ENCODE results near the gene TYMS. TPM values are rescaled to one million over a fixed set of nuclear protein-coding genes. Genes with fewer than 3 reads are reported as not detected.

TYMS gene
- total RNA-seq, 1 experiment from 2014 or later = 339 TPM

DNA sequence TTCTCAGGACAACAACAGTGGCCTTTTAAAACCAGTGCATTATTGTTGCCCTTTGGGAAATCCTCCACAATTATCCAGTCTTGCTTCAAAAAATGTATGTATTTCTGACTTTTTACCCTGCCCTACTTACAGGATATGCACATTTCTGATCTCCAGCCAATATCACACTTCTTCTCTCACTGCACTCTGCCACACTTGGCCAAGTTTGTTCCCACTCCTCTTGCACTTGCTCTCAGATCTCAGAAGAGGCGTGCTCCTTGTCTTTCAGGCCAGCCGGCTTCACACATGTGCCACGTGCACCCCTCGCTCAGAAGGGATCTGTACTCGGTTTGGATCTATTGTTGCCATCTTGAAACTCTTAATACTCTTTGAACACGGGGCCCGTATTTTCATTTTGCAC, 45.3 kb upstream of the TYMS start:
- H3K4me3 ChIP-seq (ENCODE audit: low read depth, low read length, poor library complexity, severe bottlenecking) = no peak overlapping the region
- no peak for TF ChIP-seq EZH2 (IDR thresholded peaks at IDR 0.05; ENCODE audit: borderline replicate concordance, low read depth, low read length, poor library complexity, severe bottlenecking)
- TF ChIP-seq, protein P1, sequence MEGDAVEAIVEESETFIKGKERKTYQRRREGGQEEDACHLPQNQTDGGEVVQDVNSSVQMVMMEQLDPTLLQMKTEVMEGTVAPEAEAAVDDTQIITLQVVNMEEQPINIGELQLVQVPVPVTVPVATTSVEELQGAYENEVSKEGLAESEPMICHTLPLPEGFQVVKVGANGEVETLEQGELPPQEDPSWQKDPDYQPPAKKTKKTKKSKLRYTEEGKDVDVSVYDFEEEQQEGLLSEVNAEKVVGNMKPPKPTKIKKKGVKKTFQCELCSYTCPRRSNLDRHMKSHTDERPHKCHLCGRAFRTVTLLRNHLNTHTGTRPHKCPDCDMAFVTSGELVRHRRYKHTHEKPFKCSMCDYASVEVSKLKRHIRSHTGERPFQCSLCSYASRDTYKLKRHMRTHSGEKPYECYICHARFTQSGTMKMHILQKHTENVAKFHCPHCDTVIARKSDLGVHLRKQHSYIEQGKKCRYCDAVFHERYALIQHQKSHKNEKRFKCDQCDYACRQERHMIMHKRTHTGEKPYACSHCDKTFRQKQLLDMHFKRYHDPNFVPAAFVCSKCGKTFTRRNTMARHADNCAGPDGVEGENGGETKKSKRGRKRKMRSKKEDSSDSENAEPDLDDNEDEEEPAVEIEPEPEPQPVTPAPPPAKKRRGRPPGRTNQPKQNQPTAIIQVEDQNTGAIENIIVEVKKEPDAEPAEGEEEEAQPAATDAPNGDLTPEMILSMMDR (conservative IDR thresholded peaks at IDR 0.05; ENCODE audit: low read depth, low read length) = no peak
- POLR2A ChIA-PET (ENCODE audit: low non-redundant PET) = no interaction called here
- H3K4me1 ChIP-seq (ENCODE audit: insufficient read depth, low read length, poor library complexity, severe bottlenecking) = peaks cover 19% of the 10 kb centered on the region
- H3K9me3 ChIP-seq (ENCODE audit: low read depth, low read length, poor library complexity, severe bottlenecking) = no peaks in the 10 kb centered on the region
- no TSS peak for BruUV-seq (replicated peaks)
- H3K27ac ChIP-seq (ENCODE audit: low read depth, low read length, poor library complexity, severe bottlenecking) = no peak overlapping the region
- H3K27me3 ChIP-seq (replicated peaks; ENCODE audit: insufficient read depth, low read depth, low read length, poor library complexity) = no peaks in the 10 kb centered on the region
- CTCF ChIA-PET = no interaction called here
- DNase-seq (ENCODE audit: low spot score) = no peak
- intact Hi-C loops (cut with micrococcal nuclease; ENCODE audit: unreplicated experiment) = loop anchor here (10.0 kb wide), 1 partner anchor 117 kb away; no protein-coding TSS in a partner anchor
- H3K36me3 ChIP-seq (ENCODE audit: insufficient read depth, low read length, poor library complexity, severe bottlenecking) = no peaks in the 10 kb centered on the region

DNA sequence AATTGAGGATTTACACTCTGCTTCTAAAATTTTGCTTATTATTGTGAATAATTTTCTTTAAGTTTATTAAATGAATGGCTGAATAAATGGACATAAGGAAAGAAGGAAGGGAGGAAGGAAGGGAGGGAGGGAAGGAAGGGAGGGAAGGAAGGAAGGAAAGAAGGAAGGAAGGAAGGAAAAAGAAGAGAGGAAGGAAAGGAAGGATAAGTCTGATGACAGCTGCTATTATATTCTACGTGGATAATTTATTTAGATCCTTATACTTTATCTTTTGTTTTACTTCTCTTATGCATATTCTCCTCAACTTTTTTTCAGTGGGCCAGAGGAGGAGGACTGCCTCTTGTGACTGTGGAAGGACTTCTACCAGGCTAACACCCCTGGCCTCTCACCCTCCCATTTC, 43.3 kb upstream of the TYMS start:
- H3K9me3 ChIP-seq (ENCODE audit: low read depth, low read length, poor library complexity, severe bottlenecking) = no peaks in the 10 kb centered on the region
- ChIA-PET CTCF (no interaction called here), POLR2A (ENCODE audit: low non-redundant PET) (no interaction called here)
- peak overlapping the region; percentile 35 for H3K27ac ChIP-seq (ENCODE audit: low read depth, low read length, poor library complexity, severe bottlenecking)
- peak; percentile 12 for DNase-seq (ENCODE audit: low spot score)
- peaks cover 29% of the 10 kb centered on the region for H3K4me1 ChIP-seq (ENCODE audit: insufficient read depth, low read length, poor library complexity, severe bottlenecking)
- TF ChIP-seq EZH2 (IDR thresholded peaks at IDR 0.05; ENCODE audit: borderline replicate concordance, low read depth, low read length, poor library complexity, severe bottlenecking) = no peak
- H3K4me3 ChIP-seq (ENCODE audit: low read depth, low read length, poor library complexity, severe bottlenecking) = no peak overlapping the region
- BruUV-seq (replicated peaks) = no TSS peak
- intact Hi-C loops (cut with micrococcal nuclease; ENCODE audit: unreplicated experiment) = loop anchor here (10.0 kb wide), 1 partner anchor 119 kb away; no protein-coding TSS in a partner anchor
- H3K36me3 ChIP-seq (ENCODE audit: insufficient read depth, low read length, poor library complexity, severe bottlenecking) = no peaks in the 10 kb centered on the region
- H3K27me3 ChIP-seq (replicated peaks; ENCODE audit: insufficient read depth, low read depth, low read length, poor library complexity) = no peaks in the 10 kb centered on the region

DNA sequence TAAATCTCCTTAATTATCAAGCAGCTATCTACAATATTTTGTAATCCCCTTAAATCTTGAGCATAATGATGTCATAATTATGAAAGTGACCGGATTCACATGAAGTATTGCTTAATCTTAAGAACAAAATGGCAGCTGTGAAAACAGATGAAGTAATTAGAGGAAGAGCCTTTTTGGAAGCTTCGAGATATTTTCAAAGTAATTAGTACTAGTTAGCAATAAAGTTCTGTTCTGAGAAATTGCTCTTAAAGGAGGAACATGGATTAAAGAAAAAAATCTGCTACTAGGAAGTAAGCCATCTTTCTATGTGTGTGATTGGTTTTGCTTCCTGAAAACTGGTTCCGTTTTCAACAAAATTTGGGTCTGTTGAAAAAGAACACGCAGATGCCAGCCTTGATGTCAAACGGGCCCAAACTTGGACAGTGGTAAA, 42.3 kb upstream of the TYMS start:
- POLR2A ChIA-PET (ENCODE audit: low non-redundant PET) = no interaction called here
- Histone ChIP-seq H3K4me1 (ENCODE audit: insufficient read depth, low read length, poor library complexity, severe bottlenecking) (peaks cover 33% of the 10 kb centered on the region), H3K9me3 (ENCODE audit: low read depth, low read length, poor library complexity, severe bottlenecking) (no peaks in the 10 kb centered on the region), H3K36me3 (ENCODE audit: insufficient read depth, low read length, poor library complexity, severe bottlenecking) (no peaks in the 10 kb centered on the region), H3K4me3 (ENCODE audit: low read depth, low read length, poor library complexity, severe bottlenecking) (no peak overlapping the region), H3K27me3 (replicated peaks; ENCODE audit: insufficient read depth, low read depth, low read length, poor library complexity) (no peaks in the 10 kb centered on the region), H3K27ac (ENCODE audit: low read depth, low read length, poor library complexity, severe bottlenecking) (no peak overlapping the region)
- no peak for DNase-seq (ENCODE audit: low spot score)
- intact Hi-C loops (cut with micrococcal nuclease; ENCODE audit: unreplicated experiment) = loop anchor here (10.0 kb wide), 1 partner anchor 120 kb away; no protein-coding TSS in a partner anchor
- CTCF ChIA-PET = interaction anchor here (0.9 kb wide), 1 partner anchor 215 kb away, joined by 4 read pairs; no protein-coding TSS in a partner anchor
- TF ChIP-seq EZH2 (IDR thresholded peaks at IDR 0.05; ENCODE audit: borderline replicate concordance, low read depth, low read length, poor library complexity, severe bottlenecking) = no peak
- TF ChIP-seq, protein P1 (conservative IDR thresholded peaks at IDR 0.05; ENCODE audit: low read depth, low read length) = no peak
- BruUV-seq (replicated peaks) = no TSS peak

DNA sequence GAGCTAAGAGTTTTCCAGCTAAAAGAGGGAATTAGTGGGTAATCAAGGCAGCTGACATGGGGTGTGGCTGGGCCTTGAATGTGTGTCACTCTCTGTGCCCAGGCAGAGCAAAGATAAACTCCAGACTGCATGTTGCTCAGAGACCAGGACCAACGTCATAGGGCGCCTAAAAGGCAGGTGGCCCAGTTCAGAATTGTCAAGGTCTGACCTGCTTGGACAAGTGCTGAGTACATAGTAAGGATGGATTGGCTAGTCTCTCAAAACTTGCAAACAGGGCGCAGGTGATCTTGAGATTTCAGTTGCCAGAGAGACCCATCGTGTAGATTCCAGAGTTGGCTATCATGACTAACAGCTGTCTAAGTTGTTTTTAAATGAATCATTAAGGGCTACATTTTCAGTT, 41.7 kb upstream of the TYMS start:
- no TSS peak for BruUV-seq (replicated peaks)
- POLR2A ChIA-PET (ENCODE audit: low non-redundant PET) = no interaction called here
- Histone ChIP-seq H3K36me3 (ENCODE audit: insufficient read depth, low read length, poor library complexity, severe bottlenecking) (no peaks in the 10 kb centered on the region), H3K27me3 (replicated peaks; ENCODE audit: insufficient read depth, low read depth, low read length, poor library complexity) (no peaks in the 10 kb centered on the region), H3K9me3 (ENCODE audit: low read depth, low read length, poor library complexity, severe bottlenecking) (no peaks in the 10 kb centered on the region), H3K27ac (ENCODE audit: low read depth, low read length, poor library complexity, severe bottlenecking) (no peak overlapping the region), H3K4me3 (ENCODE audit: low read depth, low read length, poor library complexity, severe bottlenecking) (no peak overlapping the region), H3K4me1 (ENCODE audit: insufficient read depth, low read length, poor library complexity, severe bottlenecking) (peaks cover 39% of the 10 kb centered on the region)
- intact Hi-C loops (cut with micrococcal nuclease; ENCODE audit: unreplicated experiment) = loop anchor here (1.0 to 10.0 kb wide), 2 partner anchors 121 to 329 kb away; no protein-coding TSS in a partner anchor
- TF ChIP-seq EZH2 (IDR thresholded peaks at IDR 0.05; ENCODE audit: borderline replicate concordance, low read depth, low read length, poor library complexity, severe bottlenecking) = no peak
- TF ChIP-seq, protein P1 (conservative IDR thresholded peaks at IDR 0.05; ENCODE audit: low read depth, low read length) = no peak
- CTCF ChIA-PET = interaction anchor here (0.9 kb wide), 1 partner anchor 215 kb away, joined by 4 read pairs; no protein-coding TSS in a partner anchor
- DNase-seq (ENCODE audit: low spot score) = no peak
